GM12875 (cell line): ENCODE results near the gene SMR3B.

Source experiments
- H3K4me3 ChIP-seq: one replicate; pipeline ENCODE4 v1.5.1; 2011; ENCODE audit warnings: low read depth, low read length, control low read depth
- CTCF ChIP-seq: IDR thresholded peaks from 2 replicates; pipeline ENCODE4 v1.5.1; 2011; ENCODE audit warnings: low read depth, mild to moderate bottlenecking, control low read depth, inconsistent platforms, low read length, moderate library complexity, borderline replicate concordance; ENCODE audit not compliant: insufficient read depth

SMR3B gene

GRCh38 chr4:70397580-70397979 is 14.6 kb downstream of the SMR3B start, which contains the start of gene OPRPN:
Gene OPRPN, plus strand, starts transcription at chr4:70397940. Its CDS starts 1,346 bp downstream, at chr4:70399286.
- no peak for TF ChIP-seq CTCF
- H3K4me3 ChIP-seq, result no peak within 1 kb of the TSS

GRCh38 chr4:70399319-70399718 is 16.4 kb downstream of the SMR3B start:
- TF ChIP-seq CTCF, result no peak
- no peak overlapping the region for H3K4me3 ChIP-seq

- H3K4me3 ChIP-seq, result no peak overlapping the region
- no peak for TF ChIP-seq CTCF
These were observed 19.8 kb downstream of the SMR3B start for GRCh38 chr4:70402762-70403161.

DNA sequence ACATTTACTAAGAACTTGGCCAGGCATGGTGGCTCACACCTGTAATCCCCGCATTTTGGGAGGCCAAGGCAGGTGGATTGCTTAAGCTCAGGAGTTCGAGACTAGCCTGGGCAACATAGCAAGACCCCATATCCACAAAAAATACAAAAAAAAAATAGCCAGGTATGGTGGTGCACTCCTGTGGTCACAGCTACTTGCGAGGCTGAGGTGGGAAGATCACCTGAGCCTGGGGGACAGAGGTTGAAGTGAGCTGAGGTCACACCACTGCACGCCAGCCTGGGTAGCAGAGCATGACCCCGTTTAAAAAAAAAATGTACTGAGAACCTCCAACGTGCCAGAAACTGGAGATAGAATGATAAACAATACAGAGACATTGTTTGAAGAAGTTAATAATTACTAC is 22.8 kb downstream of the SMR3B start:
- no peak for TF ChIP-seq CTCF
- no peak overlapping the region for H3K4me3 ChIP-seq

DNA sequence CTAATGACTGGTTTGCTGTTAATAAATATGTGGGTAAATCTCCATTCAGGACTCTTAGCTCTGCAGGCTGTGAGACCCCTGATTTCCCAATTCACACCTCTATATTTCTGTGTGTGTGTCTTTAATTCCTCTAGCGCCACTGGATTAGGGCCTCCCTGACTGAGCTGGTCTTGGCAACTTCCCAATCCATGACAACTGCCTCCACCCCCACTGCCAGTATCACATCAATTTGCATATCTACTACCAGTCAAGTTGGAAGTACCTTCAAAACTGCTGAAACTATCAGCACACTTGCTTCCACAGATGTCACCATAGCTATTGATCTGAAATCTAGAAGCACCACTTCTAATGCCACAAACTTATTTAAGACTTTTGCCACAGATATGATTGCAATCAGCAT is 42.4 kb downstream of the SMR3B start:
- no peak for TF ChIP-seq CTCF
- no peak overlapping the region for H3K4me3 ChIP-seq

DNA sequence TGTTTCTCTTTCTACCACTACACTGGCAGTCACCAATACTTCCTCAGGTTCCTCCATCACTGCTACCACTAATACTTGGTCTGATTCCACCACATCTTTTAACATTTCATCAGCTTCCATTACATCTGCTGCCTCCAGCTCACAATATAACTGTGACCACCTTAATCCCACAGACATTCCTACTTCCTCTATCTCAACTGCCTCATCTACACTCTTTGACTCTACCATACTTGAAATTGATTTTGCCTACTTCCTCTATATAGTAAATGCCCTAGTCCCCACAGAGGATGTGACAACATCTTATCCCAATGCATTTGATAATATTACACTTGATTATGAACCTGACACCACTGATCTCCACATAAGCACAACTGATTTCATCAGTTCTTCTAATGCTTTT is 43.9 kb downstream of the SMR3B start:
- no peak overlapping the region for H3K4me3 ChIP-seq
- TF ChIP-seq CTCF, result no peak

DNA sequence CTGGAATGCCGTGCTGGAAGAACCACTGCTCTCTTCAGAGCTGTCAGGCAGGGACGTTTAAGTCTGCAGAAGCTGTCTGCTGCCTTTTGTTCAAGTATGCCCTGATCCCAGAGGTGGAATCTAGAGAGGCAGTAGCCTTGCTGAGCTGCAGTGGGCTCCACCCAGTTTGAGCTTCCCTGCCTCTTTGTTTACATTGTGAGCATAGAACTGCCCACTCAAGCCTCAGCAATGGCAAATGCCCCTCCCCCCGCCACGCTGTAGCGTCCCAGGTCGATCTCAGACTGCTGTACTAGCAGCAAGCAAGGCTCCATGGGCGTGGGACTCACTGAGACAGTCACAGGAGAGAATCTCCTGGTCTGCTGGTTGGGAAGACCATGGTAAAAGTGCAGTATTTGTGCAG is 54.3 kb downstream of the SMR3B start:
- H3K4me3 ChIP-seq, result no peak overlapping the region
- TF ChIP-seq CTCF, result no peak
